22Rv1 (cell line): ENCODE data around the gene FAU.

Source experiments
- CTCF ChIP-seq: fragments of 450-650 bp; IDR thresholded peaks from 2 replicates; pipeline ENCODE4 v1.5.1; 2017; ENCODE audit warnings: mild to moderate bottlenecking
- ZFX ChIP-seq: fragments of 450-650 bp; IDR thresholded peaks from 2 replicates; pipeline ENCODE4 v1.6.1; 2017; ENCODE audit warnings: antibody characterized with exemption, borderline replicate concordance

GRCh38 chr11:65150509-65151299, 28.8 kb upstream of the FAU start:
- no peak for TF ChIP-seq CTCF
- no peak for TF ChIP-seq ZFX
